ENCODE measurements around the gene KATNAL1.
A peak's percentile ranks its signal among the peaks of the same experiment; 100 is the strongest.

KATNAL1 gene

GRCh38 chr13:30332456-30333143, 25.2 kb upstream of the KATNAL1 start:
- no peak for DNase-seq

DNA sequence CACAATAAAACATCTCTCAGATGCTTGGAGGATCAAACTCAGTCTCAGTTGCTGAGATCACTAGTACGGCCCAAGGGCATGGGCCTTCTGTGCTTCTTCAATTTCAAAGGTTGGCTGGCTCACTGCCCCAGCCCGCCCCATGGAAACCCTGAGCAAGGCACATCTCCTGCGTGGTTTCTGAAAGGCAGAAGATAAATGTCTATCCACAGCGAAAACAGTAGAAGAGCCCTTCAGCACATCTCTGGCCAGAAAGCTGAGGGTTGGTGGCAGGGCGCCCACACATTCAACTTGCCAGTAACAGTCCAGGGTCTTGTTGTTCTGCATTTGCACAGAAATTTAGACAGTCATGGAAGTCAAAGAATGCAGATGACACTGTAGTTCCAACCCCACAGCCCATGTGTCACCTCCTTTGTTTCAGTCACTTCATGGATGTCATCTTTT, 24.0 kb upstream of the KATNAL1 start:
- no peak for DNase-seq

DNA sequence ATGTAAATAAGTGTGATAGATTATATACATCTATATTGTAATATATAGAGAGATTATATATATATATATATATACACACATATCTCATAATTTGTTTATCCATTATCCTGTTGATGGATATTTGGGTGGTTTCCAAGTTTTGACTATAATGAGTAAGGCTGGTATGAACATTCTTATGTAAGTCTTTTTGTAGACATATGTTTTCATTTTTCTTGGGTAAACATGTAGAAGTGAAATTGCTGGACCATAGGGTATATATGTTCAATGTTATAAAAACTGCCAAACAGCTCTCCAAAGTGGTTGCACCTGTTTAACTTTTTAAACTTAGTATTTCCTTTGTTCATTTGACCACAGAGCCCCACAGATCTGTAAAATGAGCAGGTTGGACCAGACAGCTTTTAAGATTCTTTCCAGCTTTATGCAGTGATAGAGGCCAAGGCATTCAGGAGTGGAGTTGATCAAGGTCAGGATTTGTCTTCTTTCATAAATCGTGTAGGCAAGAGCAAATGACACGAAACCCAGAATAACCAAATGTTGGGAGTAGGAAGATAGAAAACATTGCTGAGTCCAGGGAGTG, 21.7 kb upstream of the KATNAL1 start:
- no peak for DNase-seq

DNA sequence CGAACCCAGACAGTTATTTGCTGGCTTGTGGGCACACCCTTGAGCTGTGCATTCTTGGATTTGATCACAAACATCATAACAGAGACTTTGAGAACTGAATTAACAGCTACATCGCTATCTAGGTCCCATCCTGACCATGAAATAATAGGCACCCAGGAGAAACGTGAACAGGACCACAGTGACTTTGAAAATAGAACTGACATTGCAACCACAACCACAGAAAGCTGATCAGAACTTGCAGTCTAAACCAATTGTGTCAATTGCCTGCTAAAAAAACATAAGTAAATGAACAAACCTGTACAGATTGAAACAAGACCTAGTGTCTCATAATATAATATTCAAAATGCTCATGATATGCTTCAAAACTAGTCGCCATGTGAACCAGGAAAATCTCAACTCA, 18.3 kb upstream of the KATNAL1 start:
- no peak for DNase-seq

DNA sequence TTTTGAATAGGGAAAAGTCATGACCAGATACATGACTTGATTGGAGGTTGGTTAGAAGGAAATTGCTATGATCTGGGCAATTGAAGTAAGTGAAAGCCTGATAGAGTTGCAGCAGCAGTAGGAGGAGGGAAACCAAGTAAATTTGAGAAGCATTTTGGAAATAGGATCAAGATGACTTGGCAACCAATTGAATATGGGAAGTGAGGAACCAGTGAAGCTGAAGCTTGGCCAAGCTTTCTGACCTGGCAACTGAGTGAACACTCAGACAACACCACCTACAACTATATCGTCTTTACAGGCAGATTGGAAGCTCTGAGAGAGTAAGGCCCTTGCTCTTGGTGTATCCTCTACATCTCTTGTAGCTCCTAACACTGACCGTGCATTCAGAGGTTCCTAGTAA, 16.2 kb upstream of the KATNAL1 start:
- no peak for DNase-seq

- DNase-seq, result no peak
Measured at GRCh38 chr13:30322428-30322827, 15.1 kb upstream of the KATNAL1 start.

- DNase-seq, result no peak
Measured at GRCh38 chr13:30321256-30321655, 13.9 kb upstream of the KATNAL1 start.

DNA sequence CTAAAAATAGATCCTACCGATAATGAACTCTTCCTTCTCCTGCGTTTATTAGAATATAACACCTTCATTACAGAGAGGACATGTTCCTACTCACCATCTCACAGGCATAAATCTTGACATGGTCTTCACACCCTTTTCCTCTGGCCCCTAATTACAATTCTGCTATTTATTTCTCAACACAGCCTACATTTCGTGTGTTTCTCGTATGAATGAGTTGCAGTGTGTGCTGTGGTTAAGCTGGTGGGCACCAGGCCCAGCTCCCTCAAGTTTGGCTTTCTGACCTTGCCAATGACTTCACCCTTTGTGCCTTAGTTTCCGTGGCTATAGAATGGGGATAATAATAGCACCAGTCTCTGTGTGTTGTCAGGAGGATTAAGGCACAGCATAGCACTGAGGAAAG, 12.3 kb upstream of the KATNAL1 start:
- DNase-seq, result no peak

DNA sequence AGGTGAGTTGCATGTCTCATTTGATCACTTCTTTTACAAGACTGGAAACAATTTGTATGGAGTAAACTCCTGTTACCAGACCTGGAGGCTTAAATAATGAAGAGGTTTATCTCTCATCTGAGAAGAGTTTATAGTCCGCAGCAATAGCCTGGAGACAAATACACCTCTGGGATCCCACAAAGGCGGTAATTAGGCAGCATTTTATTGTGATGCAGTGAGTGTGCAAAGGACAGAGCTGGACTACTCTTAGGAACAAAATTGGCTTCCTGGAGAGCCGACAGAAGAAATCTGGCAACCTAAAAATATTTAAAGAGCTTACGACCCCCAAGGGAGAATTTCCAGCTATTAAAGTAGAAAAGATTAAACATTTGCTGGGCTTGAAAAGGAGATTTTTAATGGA, 11.8 kb upstream of the KATNAL1 start:
- DNase-seq, result no peak

DNA sequence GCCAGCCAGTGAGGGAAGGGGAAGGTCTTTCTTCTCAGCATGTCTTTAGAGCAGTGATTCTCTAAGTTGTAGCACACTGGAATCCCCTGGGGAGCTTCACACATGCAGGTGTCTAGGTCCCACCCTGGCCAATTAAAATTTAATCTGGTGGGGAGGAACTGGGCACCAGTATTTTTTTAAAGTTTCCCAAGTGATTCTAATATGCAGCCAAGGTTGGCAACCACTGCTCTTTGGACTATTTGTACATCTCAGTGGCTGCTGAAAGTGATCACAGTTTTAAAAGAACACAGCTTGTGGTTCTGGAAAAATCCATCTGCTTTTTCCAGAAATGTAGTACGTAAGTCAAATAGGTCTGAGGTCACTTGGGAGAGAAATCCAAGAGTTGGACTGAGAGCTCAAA, 10.7 kb upstream of the KATNAL1 start:
- DNase-seq, result no peak

DNA sequence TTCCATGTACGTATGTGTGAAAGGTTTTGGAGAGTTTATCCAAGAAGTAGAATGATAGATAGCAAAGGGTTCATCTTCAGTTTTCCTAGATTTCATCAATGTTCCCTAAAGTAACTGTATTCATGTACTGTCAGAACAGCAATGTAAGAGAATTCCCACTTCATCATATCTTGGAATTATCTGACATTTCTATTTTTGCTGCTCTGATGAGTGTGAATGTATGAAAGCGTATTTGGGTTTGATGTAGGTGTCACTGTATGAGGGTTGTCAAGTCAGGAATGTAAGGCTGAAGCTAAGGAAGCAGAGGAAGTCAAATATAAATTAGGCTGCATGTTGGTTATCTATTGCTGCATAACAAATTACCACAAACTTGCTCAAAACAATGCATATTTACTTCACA, 7.2 kb upstream of the KATNAL1 start:
- no peak for DNase-seq

GRCh38 chr13:30314069-30314468, 6.7 kb upstream of the KATNAL1 start:
- DNase-seq, result peak; percentile 19

DNA sequence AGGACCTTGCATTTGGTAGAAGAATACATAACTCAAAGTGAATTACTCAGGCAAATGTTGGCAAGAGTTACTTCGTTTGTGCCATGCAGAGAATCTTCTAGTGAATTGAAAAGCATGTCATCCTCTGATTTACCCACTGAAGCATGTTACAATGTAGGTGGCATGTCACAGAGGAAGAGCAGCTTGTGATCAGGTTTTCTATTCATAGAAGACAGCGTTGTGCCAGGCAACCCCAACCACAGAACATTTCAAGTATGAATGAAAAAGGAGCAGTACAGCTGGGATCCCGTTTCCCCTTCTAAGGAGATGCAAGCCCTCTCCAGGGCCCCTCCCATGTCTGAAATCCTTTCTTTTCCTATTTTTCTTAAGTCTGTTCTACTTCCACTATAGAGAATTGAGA, 6.0 kb upstream of the KATNAL1 start:
- DNase-seq, result no peak

GRCh38 chr13:30312904-30313303, 5.6 kb upstream of the KATNAL1 start:
- no peak for DNase-seq

DNA sequence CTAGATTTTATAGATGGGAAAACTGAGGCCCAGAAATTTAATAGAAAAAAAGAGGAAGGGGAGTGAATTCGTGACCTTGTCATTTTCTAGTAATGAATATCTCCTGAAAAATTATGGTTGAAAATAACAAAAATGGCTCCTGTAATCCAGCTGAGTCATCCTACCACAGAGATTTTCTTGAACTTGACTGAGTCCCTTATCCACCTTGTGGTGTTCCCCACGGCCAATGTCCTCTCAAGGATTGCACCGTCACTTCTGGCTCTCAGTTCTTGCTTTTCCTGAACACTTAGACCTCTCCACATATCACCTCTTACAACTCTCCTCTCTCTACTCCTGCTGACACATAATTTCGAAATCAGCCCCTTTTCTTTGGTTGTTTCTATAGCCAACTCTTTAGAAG, 1.2 kb upstream of the KATNAL1 start:
- DNase-seq, result peak; percentile 14

GRCh38 chr13:30307971-30308290, 580 bp upstream of the KATNAL1 start:
- DNase-seq, result no peak

DNA sequence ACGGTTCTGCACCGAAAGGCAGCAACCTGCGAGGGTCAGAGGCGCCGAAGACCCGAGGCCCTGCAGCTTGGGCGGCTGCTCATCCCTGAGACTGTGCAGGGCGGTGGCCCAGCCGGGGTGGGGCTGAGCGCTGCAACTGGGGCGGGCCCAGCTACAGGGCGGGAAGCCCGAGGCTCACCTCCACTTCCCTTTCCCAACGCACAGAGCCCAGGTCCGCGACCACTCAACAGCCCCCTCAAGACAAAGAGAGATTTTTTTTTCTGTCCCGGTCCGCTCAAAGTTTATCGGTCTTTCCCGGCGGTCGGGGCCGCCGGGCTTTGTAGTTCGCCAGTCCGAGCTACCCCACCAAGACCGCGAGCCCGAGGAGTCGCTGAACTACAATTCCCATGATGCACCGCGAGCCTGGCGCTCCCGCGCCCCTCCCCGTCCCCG, 573 bp downstream of the KATNAL1 start:
- peak; percentile 93 for DNase-seq

- no peak for DNase-seq
Measured at GRCh38 chr13:30305456-30305970, 1.8 kb downstream of the KATNAL1 start.

DNA sequence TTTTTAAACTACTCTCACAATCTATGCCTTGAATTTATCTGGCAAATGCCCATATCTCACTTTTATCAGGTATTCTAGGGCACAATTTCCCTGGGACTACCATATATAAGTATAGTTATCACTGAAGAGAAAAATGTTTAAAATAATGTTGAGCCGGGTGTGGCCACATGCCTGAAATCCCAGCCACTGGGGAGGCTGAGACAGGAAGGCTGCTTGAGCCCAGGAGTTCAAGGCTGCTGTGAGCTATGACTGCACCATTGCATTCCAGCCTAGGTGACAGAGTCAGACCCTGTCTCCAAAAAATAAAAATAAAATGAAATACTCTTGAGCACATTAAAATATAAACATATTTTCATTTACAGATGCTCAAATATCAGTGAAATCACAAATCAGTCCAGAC, 4.1 kb downstream of the KATNAL1 start:
- no peak for DNase-seq

- no peak for DNase-seq
Measured at GRCh38 chr13:30301827-30302226, 5.5 kb downstream of the KATNAL1 start.

DNA sequence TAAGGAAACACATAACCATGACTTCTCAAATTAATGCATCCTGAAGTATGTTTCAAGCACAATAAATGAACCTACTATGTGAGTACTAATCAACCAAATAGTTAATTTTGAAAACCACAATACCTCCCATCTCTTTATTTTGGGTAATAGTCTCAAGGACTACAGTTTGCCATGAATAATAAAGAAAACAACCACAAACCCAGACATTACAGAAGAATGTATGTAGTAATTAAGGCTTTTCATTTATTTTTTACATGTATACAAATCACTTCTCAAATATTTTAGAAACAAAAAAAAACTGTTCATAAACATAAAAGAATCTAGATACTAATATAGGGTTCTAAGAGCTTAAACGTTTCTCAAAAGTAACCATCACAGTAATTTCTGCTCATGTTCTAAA, 6.8 kb downstream of the KATNAL1 start:
- no peak for DNase-seq

DNA sequence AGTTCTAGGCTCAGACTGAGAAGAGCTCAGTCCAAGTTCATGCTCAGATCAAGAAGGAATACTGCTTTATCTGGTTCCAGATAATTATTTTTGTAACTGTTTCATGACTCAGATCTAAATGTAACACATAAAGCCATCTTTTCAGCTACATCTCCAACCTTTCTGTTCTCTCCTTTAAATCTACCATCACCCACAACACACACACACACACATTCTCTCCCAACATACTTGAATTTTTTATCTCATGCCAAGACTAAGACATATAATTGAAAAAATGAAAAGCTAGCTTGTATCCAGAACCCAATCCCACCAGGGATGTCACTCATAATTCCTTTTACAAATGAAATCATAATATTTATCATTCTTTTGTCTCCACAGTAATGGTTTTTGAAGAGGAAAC, 7.6 kb downstream of the KATNAL1 start:
- DNase-seq, result no peak

GRCh38 chr13:30295116-30295515, 12.2 kb downstream of the KATNAL1 start:
- no peak for DNase-seq

- DNase-seq, result no peak
Measured at GRCh38 chr13:30294004-30294403, 13.3 kb downstream of the KATNAL1 start.

- DNase-seq, result no peak
Measured at GRCh38 chr13:30292325-30292724, 15.0 kb downstream of the KATNAL1 start.
